IMR-90 (cell line): ENCODE results near the gene MAOA. TPM values are rescaled to one million over a fixed set of nuclear protein-coding genes. Genes with fewer than 3 reads are reported as not detected.

Experiments
- ATAC-seq: fragments of 200-7000 bp; cut with Tn5 transposase; 2 replicates; pipeline ENCODE4 v1.9.1; 2020; ENCODE audit warnings: low read depth, mild to moderate bottlenecking, moderate library complexity
- BruUV-seq: library from RNA; stranded (reverse); fragments of 400-500 nt; replicated peaks from 2 replicates; lab custom pipeline; 2021; lab: Mats Ljungman, UMichigan
- CTCF ChIA-PET: fragments of 300-600 bp; formaldehyde crosslinking; extraction: SDS; loops from one replicate; lab custom pipeline; 2021; ENCODE audit warnings: antibody characterized with exemption; lab: Yijun Ruan, JAX
- POLR2A ChIA-PET: fragments of 300-600 bp; sonication (Branson Sonifier 250); formaldehyde crosslinking; loops from one replicate; lab custom pipeline; 2022; ENCODE audit warnings: antibody characterized with exemption; ENCODE audit not compliant: unreplicated experiment; lab: Charles Lee
- DNase-seq: peaks from one replicate; pipeline ENCODE4 v3.0.0; 2013
- H2AFZ ChIP-seq: replicated peaks from 2 replicates; pipeline ENCODE3; 2013; ENCODE audit warnings: low read length, mild to moderate bottlenecking; ENCODE audit not compliant: poor library complexity
- H2AK5ac ChIP-seq: 2 replicates; pipeline ENCODE4 v1.6.1; 2013; ENCODE audit warnings: low read depth, low read length, inconsistent platforms
- H2AK9ac ChIP-seq: replicated peaks from 2 replicates; pipeline ENCODE3; 2013; ENCODE audit warnings: mild to moderate bottlenecking, low read depth, low read length, moderate library complexity; ENCODE audit not compliant: poor library complexity
- H2BK120ac ChIP-seq: 2 replicates; pipeline ENCODE4 v1.6.1; 2013; ENCODE audit warnings: low read depth, low read length, inconsistent platforms
- H2BK15ac ChIP-seq: 3 replicates; pipeline ENCODE4 v1.6.1; 2013; ENCODE audit warnings: low read depth, low read length, inconsistent platforms
- H2BK20ac ChIP-seq: 2 replicates; pipeline ENCODE4 v1.6.1; 2013; ENCODE audit warnings: low read depth, mild to moderate bottlenecking, inconsistent platforms, low read length, moderate library complexity
- H2BK5ac ChIP-seq: 2 replicates; pipeline ENCODE4 v1.6.1; 2013; ENCODE audit warnings: mild to moderate bottlenecking, low read depth, low read length, inconsistent platforms; ENCODE audit not compliant: poor library complexity, severe bottlenecking
- H3K14ac ChIP-seq: replicated peaks from 2 replicates; pipeline ENCODE4 v1.6.1; 2013; ENCODE audit warnings: low read depth, low read length, inconsistent platforms
- H3K18ac ChIP-seq: 2 replicates; pipeline ENCODE4 v1.6.1; 2013; ENCODE audit warnings: low read depth, low read length, control low read depth
- H3K23ac ChIP-seq: 2 replicates; pipeline ENCODE4 v1.6.1; 2013; ENCODE audit warnings: low read depth, low read length, inconsistent platforms
- H3K27ac ChIP-seq: 2 replicates; pipeline ENCODE4 v1.5.1; 2013; ENCODE audit warnings: mild to moderate bottlenecking, control low read depth, low read length; ENCODE audit not compliant: insufficient read depth
- H3K27me3 ChIP-seq: 2 replicates; pipeline ENCODE4 v1.6.1; 2013; ENCODE audit warnings: low read length; ENCODE audit not compliant: control insufficient read depth, insufficient read depth
- H3K36me3 ChIP-seq: 2 replicates; pipeline ENCODE4 v1.6.1; 2013; ENCODE audit warnings: low read length, mixed read lengths; ENCODE audit not compliant: control insufficient read depth, insufficient read depth
- H3K4ac ChIP-seq: 2 replicates; pipeline ENCODE4 v1.6.1; 2013; ENCODE audit warnings: low read depth, low read length, inconsistent platforms
- H3K4me1 ChIP-seq: 2 replicates; pipeline ENCODE4 v1.6.1; 2013; ENCODE audit warnings: low read length, mixed read lengths; ENCODE audit not compliant: control insufficient read depth, insufficient read depth
- H3K4me2 ChIP-seq: 2 replicates; pipeline ENCODE4 v1.6.1; 2013; ENCODE audit warnings: low read depth, mild to moderate bottlenecking, control low read depth, low read length, moderate library complexity
- H3K4me3 ChIP-seq: 2 replicates; pipeline ENCODE4 v1.5.1; 2013; ENCODE audit warnings: low read depth, mild to moderate bottlenecking, control low read depth, low read length, moderate library complexity; ENCODE audit not compliant: insufficient read depth
- H3K56ac ChIP-seq: 2 replicates; pipeline ENCODE4 v1.6.1; 2013; ENCODE audit warnings: low read length, inconsistent platforms; ENCODE audit not compliant: insufficient read depth; ENCODE audit errors: extremely low read depth
- H3K79me1 ChIP-seq, 2 experiments: 2 replicates each; pipeline ENCODE4 v1.6.1; 2013; ENCODE audit warnings: low read length in 2 of 2, inconsistent platforms in 1 of 2, low read depth in 1 of 2
- H3K9ac ChIP-seq: 2 replicates; pipeline ENCODE4 v1.6.1; 2013; ENCODE audit warnings: low read depth, low read length, control low read depth
- H3K9me1 ChIP-seq: 2 replicates; pipeline ENCODE4 v1.6.1; 2013; ENCODE audit warnings: low read length, inconsistent platforms; ENCODE audit not compliant: insufficient read depth
- H3K9me3 ChIP-seq: 2 replicates; pipeline ENCODE4 v1.6.1; 2013; ENCODE audit warnings: low read length; ENCODE audit not compliant: control insufficient read depth, insufficient read depth
- H4K20me1 ChIP-seq: 2 replicates; pipeline ENCODE4 v1.6.1; 2013; ENCODE audit warnings: low read length, inconsistent platforms; ENCODE audit not compliant: insufficient read depth
- H4K5ac ChIP-seq: 2 replicates; pipeline ENCODE4 v1.6.1; 2013; ENCODE audit warnings: mild to moderate bottlenecking, low read depth, low read length, control low read depth
- H4K8ac ChIP-seq, 2 experiments: 2 replicates each; pipeline ENCODE4 v1.6.1; 2013; ENCODE audit warnings: low read depth in 2 of 2, low read length in 2 of 2, control low read depth in 1 of 2, inconsistent platforms in 1 of 2
- H4K91ac ChIP-seq: 2 replicates; pipeline ENCODE4 v1.6.1; 2013; ENCODE audit warnings: low read depth, low read length, inconsistent platforms; ENCODE audit not compliant: insufficient read depth
- CHD1 ChIP-seq: IDR thresholded peaks from 2 replicates; pipeline ENCODE4 v1.6.1; 2012; ENCODE audit warnings: low read depth, low read length, improper control_type of control experiment
- MAZ ChIP-seq: IDR thresholded peaks from 2 replicates; pipeline ENCODE4 v1.6.1; 2012; ENCODE audit warnings: low read depth, mild to moderate bottlenecking, low read length, improper control_type of control experiment, moderate library complexity, borderline replicate concordance
- USF2 ChIP-seq: fragments of 150-350 bp; IDR thresholded peaks from 2 replicates; pipeline ENCODE4 v1.6.1; 2017; ENCODE audit warnings: mild to moderate bottlenecking, antibody characterized with exemption, low read length, low read depth
- dilution Hi-C: fragments of 300-500 bp; cut with HindIII; formaldehyde crosslinking; loops from one replicate; pipeline ENCODE4 v1.14.3; 2018; ENCODE audit warnings: low sequenced_read_pairs; ENCODE audit not compliant: unreplicated experiment
- in situ Hi-C: fragments of 300-500 bp; cut with MboI; formaldehyde crosslinking; loops from 3 replicates; pipeline ENCODE4 v1.14.3; 2019; ENCODE audit warnings: low sequenced_read_pairs, inconsistent platforms, mixed read lengths
- intact Hi-C: fragments of 100-400 bp; cut with micrococcal nuclease; formaldehyde crosslinking; loops from 2 replicates; pipeline ENCODE4 v1.10.0; 2022
- polyA plus RNA-seq, 3 experiments: library from polyadenylated mRNA; depleted of rRNA; stranded (reverse); fragments of >200 nt; gene quantifications; 2 replicates each; pipeline ENCODE4 v1.2.3, GENCODE V29; 2012; ENCODE audit warnings: low replicate concordance in 1 of 3
- total RNA-seq: library from RNA; depleted of rRNA; stranded (reverse); fragments of >200 nt; gene quantifications from 2 replicates; pipeline ENCODE4 v1.2.3, GENCODE V29; 2012

The MAOA gene
- total and polyA plus RNA-seq, 2 of the 4 experiments (the other 2 are of a cell fraction), result 0.14 to 0.36 TPM

DNA sequence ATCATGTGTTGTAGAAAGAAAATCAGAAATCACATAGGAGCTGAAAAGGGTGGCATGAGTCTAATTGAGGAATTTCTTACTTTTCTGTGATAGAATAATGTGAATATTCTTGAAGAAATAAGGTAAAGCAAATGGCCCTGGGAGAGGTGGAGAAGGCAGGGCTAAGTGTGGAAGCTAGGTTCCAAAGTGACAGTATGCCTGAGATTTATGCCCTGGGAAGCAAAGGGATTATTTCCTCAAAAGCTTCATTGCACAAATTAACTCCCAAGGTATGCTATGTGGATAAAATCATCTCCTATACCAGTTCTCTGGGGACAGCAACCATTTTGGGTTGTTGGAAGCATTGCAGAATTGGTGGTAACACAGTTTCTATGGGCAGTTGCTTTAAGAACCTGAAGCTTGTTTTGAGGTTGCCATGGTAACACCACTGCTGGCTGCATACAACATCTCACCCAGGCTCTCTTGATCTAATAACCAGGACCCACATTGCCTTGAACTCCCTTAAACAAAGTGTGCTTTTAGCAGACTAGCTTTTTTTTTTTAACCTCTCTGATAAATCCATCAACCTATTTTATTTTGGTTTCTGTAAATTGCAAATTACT, 21.0 kb downstream of the MAOA start:
- H3K23ac ChIP-seq, result no peak overlapping the region
- H2BK5ac ChIP-seq, result no peak overlapping the region
- dilution Hi-C loops (no loop called here), in situ Hi-C loops (no loop called here), intact Hi-C loops (no loop called here)
- H3K79me1 ChIP-seq, result no peaks in the 10 kb centered on the region
- no peak overlapping the region for H3K9ac ChIP-seq
- no TSS peak for BruUV-seq
- H3K27me3 ChIP-seq, result no peaks in the 10 kb centered on the region
- CTCF ChIA-PET, result no interaction called here
- H3K14ac ChIP-seq, result no peak overlapping the region
- H3K9me1 ChIP-seq, result no peaks in the 10 kb centered on the region
- no peak overlapping the region for H4K5ac ChIP-seq
- H2AFZ ChIP-seq, result no peak overlapping the region
- H3K4ac ChIP-seq, result no peak overlapping the region
- no peak overlapping the region for H4K91ac ChIP-seq
- H2AK9ac ChIP-seq, result no peak overlapping the region
- DNase-seq (no peak), ATAC-seq (no peak)
- H3K36me3 ChIP-seq, result no peaks in the 10 kb centered on the region
- no peaks in the 10 kb centered on the region for H4K20me1 ChIP-seq
- no peaks in the 10 kb centered on the region for H3K9me3 ChIP-seq
- no peak overlapping the region for H2BK120ac ChIP-seq
- no peaks in the 10 kb centered on the region for H3K4me1 ChIP-seq
- no peak overlapping the region for H2BK15ac ChIP-seq
- POLR2A ChIA-PET, result interaction anchor here (0.7 kb wide), 1 partner anchor 22 kb away, joined by 3 read pairs; no protein-coding TSS in a partner anchor
- no peak overlapping the region for H3K56ac ChIP-seq
- TF ChIP-seq USF2, result no peak
- TF ChIP-seq MAZ, result no peak
- TF ChIP-seq CHD1, result no peak
- no peak overlapping the region for H3K4me3 ChIP-seq
- H3K27ac ChIP-seq, result no peak overlapping the region
- H3K4me2 ChIP-seq, result no peak overlapping the region
- no peak overlapping the region for H4K8ac ChIP-seq
- no peak overlapping the region for H2BK20ac ChIP-seq
- H2AK5ac ChIP-seq, result no peak overlapping the region
- H3K18ac ChIP-seq, result no peak overlapping the region
